M059J (cell line): ENCODE results near the gene ULBP2. TPM values are rescaled to one million over a fixed set of nuclear protein-coding genes. Genes with fewer than 3 reads are reported as not detected.
"Not testable (repeated sequence)": the region's sequence is repeated elsewhere in the genome, so short reads cannot be mapped to it uniquely, and the experiment has no call there.

Experiments used
- DNase-seq: peaks from one replicate; pipeline ENCODE4 v3.0.0-alpha.2; 2012; ENCODE audit warnings: low read depth
- total RNA-seq: library from RNA; depleted of rRNA; stranded (reverse); fragments of >200 nt; shearing (Covaris generic); gene quantifications from 2 replicates; pipeline ENCODE4 v1.2.3, GENCODE V29; 2014

The ULBP2 gene
- total RNA-seq, 1 experiment from 2014 or later, result 75.7 TPM

DNA sequence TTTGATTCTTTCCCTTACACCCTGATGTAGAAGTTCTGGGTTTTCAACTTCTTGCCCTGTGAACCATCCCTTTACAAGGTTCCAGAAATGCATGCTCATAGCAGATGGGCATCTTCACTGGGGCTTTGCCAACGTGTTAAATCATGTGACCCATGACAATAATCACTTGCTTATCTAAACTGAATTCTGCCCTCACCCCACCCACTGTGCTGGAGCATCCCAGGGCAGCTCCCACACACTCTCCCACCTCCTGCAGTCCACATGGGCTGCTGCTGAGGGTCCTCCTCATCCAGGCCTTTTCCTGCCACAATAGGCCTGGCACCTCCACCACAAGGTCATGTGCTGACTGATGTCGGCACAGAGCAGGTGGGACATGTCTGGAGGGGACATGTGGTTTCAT is 26.2 kb downstream of the ULBP2 start:
- DNase-seq, result not testable (repeated sequence)

- DNase-seq, result not testable (repeated sequence)
These were observed 27.1 kb downstream of the ULBP2 start for GRCh38 chr6:149968909-149969308.

GRCh38 chr6:149969635-149970034 is 27.8 kb downstream of the ULBP2 start:
- DNase-seq, result no peak

DNA sequence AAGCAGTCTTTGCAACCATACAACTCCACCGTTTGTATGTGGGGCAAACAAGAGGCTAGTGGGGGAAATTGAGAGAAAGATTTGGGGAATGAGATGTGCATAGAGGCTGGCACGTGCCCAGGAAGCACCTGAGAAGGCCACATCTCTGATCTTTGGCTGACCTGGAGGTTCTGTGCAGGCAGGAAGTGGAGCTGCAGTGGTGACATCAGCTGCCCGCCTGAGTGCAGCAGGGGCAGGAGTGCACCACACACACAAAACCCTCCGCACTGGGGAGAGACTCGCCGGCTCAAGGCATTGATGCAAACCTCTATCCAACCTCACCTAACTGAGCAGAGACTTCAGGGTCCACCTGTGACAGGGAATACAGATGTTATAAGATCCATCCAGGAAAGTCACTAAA is 32.6 kb downstream of the ULBP2 start:
- DNase-seq, result not testable (repeated sequence)

- DNase-seq, result peak; percentile 3
These were observed 33.0 kb downstream of the ULBP2 start for GRCh38 chr6:149974825-149975224.

DNA sequence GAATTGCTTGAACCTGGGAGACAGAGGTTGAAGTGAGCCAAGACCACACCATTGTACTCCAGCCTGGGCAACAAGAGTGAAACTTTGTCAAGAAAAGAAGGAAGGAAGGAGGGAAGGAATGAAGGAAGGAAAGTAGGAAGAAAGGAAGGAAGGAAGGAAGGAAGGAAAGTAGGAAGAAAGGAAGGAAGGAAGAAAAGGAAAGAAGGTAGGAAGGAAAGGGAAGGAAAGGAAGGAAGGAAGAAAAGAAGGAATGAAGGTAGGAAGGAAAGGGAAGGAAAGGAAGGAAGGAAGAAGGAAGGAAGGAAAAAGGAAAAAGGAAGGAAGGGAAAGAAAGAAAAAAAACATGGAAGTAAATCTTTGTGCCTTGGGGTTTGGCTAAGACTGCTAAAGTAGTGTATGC is 33.6 kb downstream of the ULBP2 start:
- no peak for DNase-seq

DNA sequence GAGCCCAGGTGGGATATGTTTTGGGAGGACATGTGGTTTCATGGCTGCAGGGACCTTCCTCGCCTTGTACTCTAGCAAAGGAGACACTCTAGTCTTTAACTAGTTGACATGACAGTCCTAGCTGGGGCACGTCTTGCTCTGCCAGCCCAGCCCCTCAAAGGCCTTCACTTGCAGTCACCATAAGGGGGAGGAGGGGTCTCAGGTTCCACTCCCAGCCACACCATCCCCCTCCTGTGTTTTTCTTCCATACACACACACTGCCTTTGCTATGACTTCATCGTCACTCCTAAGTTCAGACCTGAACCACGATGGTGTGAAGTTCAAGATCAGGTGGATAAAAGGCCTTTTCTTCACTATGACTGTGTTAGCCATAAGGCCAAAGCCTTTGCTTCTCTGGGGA is 35.4 kb downstream of the ULBP2 start:
- DNase-seq, result no peak

- DNase-seq, result no peak
These were observed 36.8 kb downstream of the ULBP2 start for GRCh38 chr6:149978610-149979009.

DNA sequence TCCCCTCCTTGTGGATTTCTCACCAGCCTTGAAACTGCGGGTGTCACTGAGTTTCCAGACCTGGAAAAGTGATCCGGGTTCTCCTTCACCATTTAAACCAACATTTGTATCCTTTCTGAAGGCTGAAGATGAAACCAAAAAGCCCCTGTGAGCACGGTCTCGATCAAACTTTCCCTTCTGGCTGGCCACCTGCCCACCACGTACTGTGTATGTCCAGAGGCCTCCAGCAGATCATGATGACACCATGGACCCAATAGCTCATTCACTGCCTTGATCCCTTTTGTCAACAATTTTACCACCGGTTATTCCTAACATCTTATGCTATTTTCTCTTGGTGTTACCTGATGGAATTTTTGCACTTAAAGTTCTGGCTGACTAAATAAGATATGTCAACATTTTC is 37.5 kb downstream of the ULBP2 start:
- DNase-seq, result no peak

GRCh38 chr6:149983145-149983544 is 41.3 kb downstream of the ULBP2 start:
- DNase-seq, result no peak

- no peak for DNase-seq
These were observed 43.0 kb downstream of the ULBP2 start for GRCh38 chr6:149984773-149985172.

DNA sequence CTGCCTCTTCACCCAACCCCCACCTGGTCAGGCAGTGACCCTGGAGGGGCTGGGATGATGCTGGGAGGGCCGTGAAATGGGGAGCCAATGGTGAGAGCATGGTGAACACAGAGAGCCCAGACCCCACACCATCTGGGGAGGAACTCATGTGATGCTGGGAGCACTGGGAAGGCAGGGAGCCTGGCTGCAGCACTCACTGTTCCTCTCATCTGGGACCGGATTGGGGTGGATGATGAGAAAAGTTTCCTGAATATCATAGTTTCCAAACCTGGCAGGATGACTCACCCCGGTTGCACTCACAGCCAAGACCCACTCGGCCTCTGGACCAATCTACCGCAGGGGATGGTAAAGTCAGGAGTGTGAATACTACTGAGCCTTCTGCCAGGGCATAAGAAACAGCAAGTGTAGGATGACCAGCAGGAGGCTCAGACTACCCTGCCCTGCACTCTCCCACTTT is 43.7 kb downstream of the ULBP2 start:
- peak; percentile 54 for DNase-seq

GRCh38 chr6:149987602-149988107 is 45.8 kb downstream of the ULBP2 start:
- DNase-seq, result no peak

- no peak for DNase-seq
These were observed 46.9 kb downstream of the ULBP2 start for GRCh38 chr6:149988550-149989346.

- no peak for DNase-seq
These were observed 48.4 kb downstream of the ULBP2 start for GRCh38 chr6:149990212-149990660.

GRCh38 chr6:149990661-149991471 is 49.1 kb downstream of the ULBP2 start:
- DNase-seq, result no peak

- not testable (repeated sequence) for DNase-seq
These were observed 49.6 kb downstream of the ULBP2 start for GRCh38 chr6:149991472-149991795.

DNA sequence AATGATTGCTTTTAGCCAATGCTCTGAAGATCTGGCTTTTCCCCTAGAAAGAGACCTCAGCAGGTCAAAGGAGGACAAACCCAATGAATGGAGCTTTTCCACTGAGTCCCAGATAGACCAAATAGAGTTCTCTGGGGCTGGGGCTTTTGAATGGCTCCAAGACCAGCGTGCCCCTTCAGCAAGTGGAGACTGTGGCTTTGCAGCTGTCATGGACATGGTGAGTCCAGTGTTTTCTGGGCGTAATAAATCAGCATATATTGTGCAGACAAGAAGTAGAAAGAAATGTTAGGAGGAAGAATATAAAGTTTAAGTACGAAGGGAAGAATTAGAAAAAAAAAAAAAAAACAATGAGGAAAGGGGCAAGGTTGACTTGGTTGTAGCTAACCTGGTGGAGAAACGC is 50.0 kb downstream of the ULBP2 start:
- no peak for DNase-seq

- no peak for DNase-seq
These were observed 53.5 kb downstream of the ULBP2 start for GRCh38 chr6:149995235-149995750.

DNA sequence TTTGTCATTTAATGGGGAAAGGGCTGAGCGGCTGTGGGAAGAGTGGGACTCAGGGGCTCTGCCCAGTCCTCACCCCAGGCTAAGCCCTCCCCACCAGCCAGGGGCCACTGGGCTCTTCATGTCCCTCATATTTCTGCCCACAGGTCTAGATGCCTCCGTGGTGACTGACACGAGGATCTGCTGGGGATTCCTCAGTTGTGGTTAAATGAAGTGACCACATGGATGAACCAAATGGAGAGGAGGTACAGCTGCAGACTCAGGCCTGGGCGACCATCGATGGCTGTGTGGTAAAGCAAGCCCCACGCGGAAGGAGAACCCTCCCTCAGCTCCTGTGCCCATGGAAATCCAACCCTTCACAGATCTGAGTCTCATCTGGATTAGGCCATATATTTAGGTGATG is 54.2 kb downstream of the ULBP2 start:
- peak; percentile 21 for DNase-seq
